HG02973 (cell line): ENCODE results near the gene ANKMY1.
"Not testable (repeated sequence)": the region's sequence is repeated elsewhere in the genome, so short reads cannot be mapped to it uniquely, and the experiment has no call there.

Experiments used
- ATAC-seq: cut with Tn5 transposase; IDR thresholded peaks from one replicate; pipeline ENCODE4 v1.9.1; 2021; ENCODE audit warnings: moderate library complexity; ENCODE audit not compliant: unreplicated experiment

Gene ANKMY1

GRCh38 chr2:240523451-240524281, 34.1 kb downstream of the ANKMY1 start:
- ATAC-seq: no peak

GRCh38 chr2:240522406-240522805, 35.4 kb downstream of the ANKMY1 start:
- no peak for ATAC-seq

- ATAC-seq: not testable (repeated sequence)
These were observed 35.9 kb downstream of the ANKMY1 start for GRCh38 chr2:240521885-240522284.

- no peak for ATAC-seq
These were observed 36.8 kb downstream of the ANKMY1 start for GRCh38 chr2:240520974-240521350.

GRCh38 chr2:240520130-240520973, 37.4 kb downstream of the ANKMY1 start:
- no peak for ATAC-seq

DNA sequence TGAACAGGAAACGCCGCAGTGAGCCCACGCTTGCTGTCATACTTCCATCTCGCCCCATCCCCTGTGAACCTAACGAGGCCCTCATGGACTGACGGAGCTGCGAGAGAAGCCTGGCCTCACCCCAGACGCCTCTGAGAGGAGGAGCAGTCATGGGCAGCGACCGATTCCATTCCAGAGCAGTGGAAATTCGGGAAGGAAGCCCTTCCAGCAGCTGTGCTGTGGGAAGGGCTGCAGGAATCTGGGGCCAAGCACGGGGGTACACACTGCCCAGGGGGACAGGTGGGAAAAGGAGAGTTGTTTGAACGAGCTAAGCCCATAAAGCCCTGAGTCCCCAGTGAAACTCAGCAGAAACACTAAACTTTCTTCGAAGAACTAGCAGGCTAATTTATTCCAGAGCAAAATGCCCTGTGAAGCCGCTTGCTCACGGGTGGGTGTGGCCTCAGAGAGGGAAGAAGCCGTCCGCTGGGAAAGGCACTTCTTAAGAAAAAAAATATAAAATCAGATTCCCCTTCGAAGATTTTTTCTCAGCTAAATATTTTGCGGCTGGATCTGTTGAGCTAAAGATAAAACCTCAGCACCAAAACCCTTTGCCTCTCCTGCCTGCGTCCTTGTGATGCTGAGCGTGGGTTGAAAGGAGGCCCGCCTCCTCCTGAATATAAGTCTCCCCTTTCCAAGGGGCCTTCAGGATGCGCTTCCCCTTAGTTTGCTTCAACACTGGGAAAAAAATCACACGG, 38.2 kb downstream of the ANKMY1 start:
- no peak for ATAC-seq

- ATAC-seq: no peak
These were observed 38.8 kb downstream of the ANKMY1 start for GRCh38 chr2:240518981-240519380.

- ATAC-seq: no peak
These were observed 40.4 kb downstream of the ANKMY1 start for GRCh38 chr2:240517342-240517741.

GRCh38 chr2:240514631-240515030, 43.2 kb downstream of the ANKMY1 start:
- ATAC-seq: no peak

GRCh38 chr2:240513549-240514287, 44.1 kb downstream of the ANKMY1 start:
- ATAC-seq: peak; percentile 92

GRCh38 chr2:240512666-240513535, 44.9 kb downstream of the ANKMY1 start:
- ATAC-seq: no peak

- ATAC-seq: no peak
These were observed 45.7 kb downstream of the ANKMY1 start for GRCh38 chr2:240512109-240512485.

DNA sequence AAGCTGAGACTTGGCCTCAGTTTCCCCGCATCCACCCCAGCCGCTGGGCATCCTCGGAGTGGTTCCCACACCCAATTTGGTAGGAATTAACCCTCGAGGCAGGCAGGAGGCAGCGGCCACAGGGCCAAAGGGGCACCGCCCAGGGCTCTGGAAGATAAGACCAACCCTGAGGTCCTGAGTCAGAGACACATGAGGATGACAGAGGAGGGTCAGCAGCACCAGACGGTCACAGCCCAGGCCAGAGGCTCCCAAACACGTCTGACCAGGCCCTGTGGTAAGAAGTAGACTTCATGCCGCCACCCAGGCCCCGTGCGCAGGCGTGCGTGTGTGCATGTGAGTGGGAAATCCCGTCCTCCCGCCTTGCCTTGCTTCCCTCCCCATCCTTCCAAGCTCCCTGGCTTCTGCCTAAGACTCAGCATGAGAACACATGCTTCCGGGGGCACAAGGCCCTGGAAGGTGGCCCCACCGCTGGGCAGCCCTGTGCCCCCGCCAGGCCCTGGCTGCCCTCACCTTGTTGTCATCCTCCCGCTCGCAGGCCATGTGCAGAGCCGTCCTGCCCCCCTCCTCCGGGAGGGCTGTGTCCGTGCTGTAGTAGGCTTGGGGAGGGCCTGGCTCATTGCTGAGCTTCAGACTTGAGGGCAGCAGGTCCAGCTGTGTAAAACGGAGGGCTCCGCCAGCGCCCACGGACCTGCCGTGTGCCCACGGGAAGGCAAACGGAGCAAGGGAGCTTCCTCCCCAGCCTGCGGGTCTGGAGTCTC, 46.3 kb downstream of the ANKMY1 start:
- no peak for ATAC-seq

DNA sequence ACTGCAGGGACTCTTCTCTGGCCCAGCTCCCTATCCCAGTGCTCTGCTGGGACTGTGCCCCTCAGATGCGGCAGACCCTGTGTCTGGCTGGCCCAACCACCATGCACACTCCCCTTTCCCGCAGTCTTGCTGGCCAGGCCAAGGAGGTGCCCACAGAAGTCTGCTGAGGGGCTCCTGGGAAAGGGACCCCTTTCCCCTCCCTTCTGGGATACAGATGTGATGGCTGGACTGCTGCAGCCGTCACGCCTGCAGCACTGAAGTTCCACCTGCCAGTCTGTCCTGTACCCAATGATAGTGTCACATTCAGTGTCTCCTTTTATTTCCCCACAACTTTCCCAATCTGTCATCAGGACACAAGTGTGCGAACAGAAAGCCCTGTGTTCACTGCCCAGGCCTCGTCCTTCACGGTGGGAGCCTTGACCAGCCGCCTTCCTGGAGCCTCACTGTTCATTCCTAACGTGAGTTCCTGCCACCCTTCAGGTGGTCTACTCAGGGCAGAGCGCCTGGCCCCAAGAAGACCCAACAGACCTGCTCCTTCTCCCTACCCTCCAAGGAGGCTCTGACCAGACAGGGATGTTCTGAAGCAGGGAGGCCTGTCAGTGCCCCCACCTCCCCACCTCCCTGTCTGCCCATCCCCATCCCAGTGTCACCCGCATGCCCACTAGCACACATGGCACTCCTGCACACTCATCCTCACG, 47.1 kb downstream of the ANKMY1 start:
- no peak for ATAC-seq

- no peak for ATAC-seq
These were observed 47.9 kb downstream of the ANKMY1 start for GRCh38 chr2:240509667-240510512.

- no peak for ATAC-seq
These were observed 48.8 kb downstream of the ANKMY1 start for GRCh38 chr2:240508832-240509545.

DNA sequence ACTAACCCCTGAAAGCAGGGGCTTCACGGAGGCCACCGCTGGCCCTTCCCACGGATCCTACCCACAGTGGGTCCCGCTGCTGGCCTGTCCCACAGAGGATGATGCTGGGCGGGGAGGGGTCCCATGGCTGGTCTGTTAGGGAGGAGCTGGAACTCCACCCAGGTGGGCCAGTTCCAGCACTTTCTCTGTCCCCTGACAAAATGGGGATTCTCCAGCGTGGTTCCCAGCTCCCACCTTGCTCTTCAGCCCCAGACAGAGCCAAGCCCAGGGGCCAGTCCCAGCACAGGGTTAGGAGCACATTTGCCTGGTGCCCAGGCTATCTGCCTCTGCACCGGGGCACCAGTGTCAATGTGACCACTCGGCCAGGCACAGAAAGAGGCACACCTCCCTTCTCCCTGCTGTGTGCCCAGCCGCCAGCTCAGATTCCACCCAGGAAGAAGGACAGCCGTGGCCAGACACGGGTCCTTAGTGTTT, 50.0 kb downstream of the ANKMY1 start:
- no peak for ATAC-seq
